Left ventricle myocardium inferior (tissue), 1 donor: ENCODE results near the gene HDAC11. TPM values are rescaled to one million over a fixed set of nuclear protein-coding genes. Genes with fewer than 3 reads are reported as not detected.
"Not testable (repeated sequence)": the region's sequence is repeated elsewhere in the genome, so short reads cannot be mapped to it uniquely, and the experiment has no call there.

Experiments
- DNase-seq: peaks from one replicate; pipeline ENCODE4 v3.0.0-alpha.2; 2020
- H3K27ac ChIP-seq: fragments of 200-600 bp; replicated peaks from 2 replicates; pipeline ENCODE4 v1.8.0; 2021
- H3K27me3 ChIP-seq: fragments of 200-600 bp; 2 replicates; pipeline ENCODE4 v1.8.0; 2021; ENCODE audit warnings: low read depth
- H3K36me3 ChIP-seq: fragments of 200-600 bp; 2 replicates; pipeline ENCODE4 v1.8.0; 2021
- H3K4me1 ChIP-seq: fragments of 200-600 bp; 2 replicates; pipeline ENCODE4 v1.8.0; 2021
- H3K4me3 ChIP-seq: fragments of 200-600 bp; 2 replicates; pipeline ENCODE4 v1.8.0; 2021; ENCODE audit warnings: mild to moderate bottlenecking, moderate library complexity
- H3K9me3 ChIP-seq: fragments of 200-600 bp; replicated peaks from 2 replicates; pipeline ENCODE4 v1.8.0; 2021
- CTCF ChIP-seq: fragments of 200-600 bp; IDR thresholded peaks from 2 replicates; pipeline ENCODE4 v1.8.0; 2021; ENCODE audit warnings: antibody characterized with exemption, mild to moderate bottlenecking, borderline replicate concordance
- intact Hi-C: fragments of 100-400 bp; cut with micrococcal nuclease; formaldehyde crosslinking; loops from one replicate; pipeline ENCODE4 v1.11.0; 2022
- total RNA-seq: library from RNA; stranded (reverse); fragmentation: NEBNext Ultra II Directional; extraction: Animal tissue kit (Norgen Biotek cat#: 25700); gene quantifications from one replicate; pipeline ENCODE4 v1.2.1, GENCODE V29; 2021
- donor health status: DM: no; HTN: yes; CAD: no; lungs with severe emphysema.

Gene HDAC11
- total RNA-seq, 1 donor from 2014 or later, result 34.3 TPM

GRCh38 chr3:13520326-13520880, 40.3 kb downstream of the HDAC11 start:
- H3K27ac ChIP-seq, result no peak overlapping the region
- DNase-seq, result no peak
- TF ChIP-seq CTCF, result no peak

GRCh38 chr3:13521309-13521708, 41.2 kb downstream of the HDAC11 start:
- intact Hi-C loops, result no loop called here

More at GRCh38 chr3:13520326-13520880, 40.3 kb downstream of the HDAC11 start:
- H3K27me3 ChIP-seq, result no peaks in the 10 kb centered on the region
- H3K4me3 ChIP-seq, result no peak overlapping the region
- H3K4me1 ChIP-seq, result peaks cover 45% of the 10 kb centered on the region
- H3K9me3 ChIP-seq, result no peaks in the 10 kb centered on the region
- intact Hi-C loops, result no loop called here
- H3K36me3 ChIP-seq, result no peaks in the 10 kb centered on the region

GRCh38 chr3:13521749-13522148, 41.6 kb downstream of the HDAC11 start:
- H3K27me3 ChIP-seq, intact Hi-C loops, H3K4me3 ChIP-seq, H3K9me3 ChIP-seq, DNase-seq, H3K36me3 ChIP-seq, H3K27ac ChIP-seq: not testable (repeated sequence)
- H3K4me1 ChIP-seq, result peaks cover 43% of the 10 kb centered on the region

More at GRCh38 chr3:13521309-13521708, 41.2 kb downstream of the HDAC11 start:
- Histone ChIP-seq H3K4me1 (peaks cover 43% of the 10 kb centered on the region), H3K27me3 (no peaks in the 10 kb centered on the region), H3K9me3 (no peaks in the 10 kb centered on the region), H3K36me3 (no peaks in the 10 kb centered on the region), H3K27ac (no peak overlapping the region), H3K4me3 (no peak overlapping the region)
- no peak for TF ChIP-seq CTCF
- no peak for DNase-seq

- Histone ChIP-seq H3K4me1 (peaks cover 41% of the 10 kb centered on the region), H3K36me3 (no peaks in the 10 kb centered on the region), H3K4me3 (no peak overlapping the region), H3K9me3 (no peaks in the 10 kb centered on the region), H3K27ac (peak overlapping the region; percentile 13), H3K27me3 (no peaks in the 10 kb centered on the region)
- DNase-seq, result no peak
- intact Hi-C loops, result no loop called here
- TF ChIP-seq CTCF, result no peak
Observed at GRCh38 chr3:13522236-13522635, 42.1 kb downstream of the HDAC11 start.

GRCh38 chr3:13524979-13525669, 45.0 kb downstream of the HDAC11 start:
- peaks cover 21% of the 10 kb centered on the region for H3K4me1 ChIP-seq
- no peak overlapping the region for H3K4me3 ChIP-seq
- no peaks in the 10 kb centered on the region for H3K9me3 ChIP-seq
- intact Hi-C loops, result no loop called here
- peak overlapping the region; percentile 75 for H3K27ac ChIP-seq
- peaks cover 14% of the 10 kb centered on the region for H3K27me3 ChIP-seq
- DNase-seq, result peak; percentile 12
- no peak for TF ChIP-seq CTCF
- H3K36me3 ChIP-seq, result no peaks in the 10 kb centered on the region
